ENCODE results near the gene SCYGR4.

- TF ChIP-seq CTCF (IDR thresholded peaks at IDR 0.05) (no peak), MYC (IDR thresholded peaks at IDR 0.05; ENCODE audit: borderline replicate concordance, low read length) (no peak), SMC3 (IDR thresholded peaks at IDR 0.05) (0 out of 3 replicates have a peak, but pooled peaks have one; percentile 28)
These were observed 38.2 kb downstream of the SCYGR4 start for GRCh38 chr2:227655454-227655853.
